Gastroesophageal sphincter (tissue), 4 donors: ENCODE results near the gene TMEM147. TPM values are rescaled to one million over a fixed set of nuclear protein-coding genes. Genes with fewer than 3 reads are reported as not detected.
"Not testable (repeated sequence)": the region's sequence is repeated elsewhere in the genome, so short reads cannot be mapped to it uniquely, and the experiment has no call there.

Experiments used
- ATAC-seq: fragments of 150-250 bp; one replicate; pipeline ENCODE4 v1.9.1; 2016; ENCODE audit warnings: mild to moderate bottlenecking, moderate library complexity
- H3K27ac ChIP-seq, 4 donors: fragments of 200-600 bp; sonication (generic) in 3 of 4; 1 replicate in 3 of 4; 2 replicates in 1 of 4; pipeline ENCODE4 v1.5.1; 2016 to 2019
- H3K27me3 ChIP-seq: fragments of 200-600 bp; sonication (generic); one replicate; pipeline ENCODE4 v1.5.1; 2019
- H3K36me3 ChIP-seq, 2 donors: fragments of 200-600 bp; sonication (generic); one replicate each; pipeline ENCODE4 v1.5.1; 2019; ENCODE audit warnings: control low read depth in 1 of 2
- H3K4me1 ChIP-seq, 3 donors: fragments of 200-600 bp; sonication (generic); 1 replicate in 2 of 3; 2 replicates in 1 of 3; pipeline ENCODE4 v1.5.1; 2016 to 2019; ENCODE audit warnings: control low read depth in 2 of 3
- H3K4me3 ChIP-seq, 2 donors: fragments of 200-600 bp; sonication (generic); one replicate each; pipeline ENCODE4 v1.5.1; 2019; ENCODE audit warnings: mild to moderate bottlenecking in 1 of 2, moderate library complexity in 1 of 2
- H3K9me3 ChIP-seq, 3 donors: fragments of 200-600 bp; sonication (generic); one replicate each; pipeline ENCODE4 v1.5.1; 2017 to 2019; ENCODE audit warnings: control low read depth in 2 of 3
- EP300 ChIP-seq: sonication (generic); formaldehyde crosslinking; IDR thresholded peaks from one replicate; pipeline ENCODE4 v1.6.1; 2017; ENCODE audit warnings: antibody characterized with exemption, mild to moderate bottlenecking
- POLR2A ChIP-seq, 2 donors: fragments of 450-650 bp; IDR thresholded peaks; one replicate each; pipeline ENCODE4 v1.6.1; 2017; ENCODE audit warnings: antibody characterized with exemption in 2 of 2, mild to moderate bottlenecking in 2 of 2, moderate library complexity in 1 of 2
- POLR2AphosphoS5 ChIP-seq: sonication (generic); formaldehyde crosslinking; IDR thresholded peaks from one replicate; pipeline ENCODE4 v1.6.1; 2017; ENCODE audit warnings: antibody characterized with exemption
- WGBS, 2 donors: methylation state at CpG; one replicate each; pipeline ENCODE4 v1.1.5; 2018; ENCODE audit warnings: low coverage in 1 of 2; 5-methylcytosine and 5-hydroxymethylcytosine counted together
- total RNA-seq, 4 donors: library from RNA; depleted of rRNA; stranded (reverse); fragments of >200 nt; gene quantifications; one replicate each; pipeline ENCODE4 v1.1.0, GENCODE V29; 2016
- TF ChIP-seq, protein P1 (sequence below), 4 experiments: fragments of 200-600 bp in 2 of 4; fragments of 450-650 bp in 2 of 4; sonication (generic) in 1 of 4; IDR thresholded peaks; one replicate each; pipeline ENCODE4 v1.5.1; 2017 to 2019; ENCODE audit warnings: antibody characterized with exemption in 4 of 4, mild to moderate bottlenecking in 2 of 4, moderate library complexity in 2 of 4

Gene TMEM147
- total RNA-seq, 4 donors from 2014 or later: 60.0 to 82.6 (median 64.1) TPM

DNA sequence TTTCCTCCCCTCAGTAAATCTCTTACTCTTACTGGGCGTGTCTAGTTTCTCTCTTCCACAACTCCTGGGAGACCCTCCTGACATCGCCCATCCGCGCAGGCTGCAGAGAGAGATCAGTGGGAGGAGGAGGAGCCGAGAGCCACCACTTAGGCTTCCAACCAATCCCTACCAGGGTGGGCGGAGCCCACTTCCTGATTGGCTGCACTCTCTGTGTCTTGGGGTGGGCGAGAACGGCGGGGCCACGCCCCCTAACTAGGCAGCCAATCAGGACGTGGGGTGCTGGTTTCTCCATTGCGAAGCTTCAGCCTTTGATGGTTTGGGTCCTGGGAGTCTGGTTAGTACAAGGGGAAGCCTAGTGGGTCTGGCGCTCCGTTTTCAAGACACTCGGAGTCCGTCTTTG, 40.4 kb downstream of the TMEM147 start, which contains the start of gene PMIS2:
Gene PMIS2, plus strand, starts transcription at position 326 of the 400 bp plus-strand sequence. CDS start 87 bp downstream, outside the sequence.
- peaks cover 0 to 4% (median 0%) of the 10 kb centered on the region in 3 donors for H3K9me3 ChIP-seq
- no peaks in the 10 kb centered on the region for H3K36me3 ChIP-seq
- H3K4me3 ChIP-seq: no peak within 1 kb of the TSS
- TF ChIP-seq POLR2AphosphoS5 (no peak), POLR2A (IDR thresholded peaks at IDR 0.05) (no peak), EP300 (no peak)
- TF ChIP-seq, protein P1, sequence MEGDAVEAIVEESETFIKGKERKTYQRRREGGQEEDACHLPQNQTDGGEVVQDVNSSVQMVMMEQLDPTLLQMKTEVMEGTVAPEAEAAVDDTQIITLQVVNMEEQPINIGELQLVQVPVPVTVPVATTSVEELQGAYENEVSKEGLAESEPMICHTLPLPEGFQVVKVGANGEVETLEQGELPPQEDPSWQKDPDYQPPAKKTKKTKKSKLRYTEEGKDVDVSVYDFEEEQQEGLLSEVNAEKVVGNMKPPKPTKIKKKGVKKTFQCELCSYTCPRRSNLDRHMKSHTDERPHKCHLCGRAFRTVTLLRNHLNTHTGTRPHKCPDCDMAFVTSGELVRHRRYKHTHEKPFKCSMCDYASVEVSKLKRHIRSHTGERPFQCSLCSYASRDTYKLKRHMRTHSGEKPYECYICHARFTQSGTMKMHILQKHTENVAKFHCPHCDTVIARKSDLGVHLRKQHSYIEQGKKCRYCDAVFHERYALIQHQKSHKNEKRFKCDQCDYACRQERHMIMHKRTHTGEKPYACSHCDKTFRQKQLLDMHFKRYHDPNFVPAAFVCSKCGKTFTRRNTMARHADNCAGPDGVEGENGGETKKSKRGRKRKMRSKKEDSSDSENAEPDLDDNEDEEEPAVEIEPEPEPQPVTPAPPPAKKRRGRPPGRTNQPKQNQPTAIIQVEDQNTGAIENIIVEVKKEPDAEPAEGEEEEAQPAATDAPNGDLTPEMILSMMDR (IDR thresholded peaks at IDR 0.05): no peak
- H3K27ac ChIP-seq: no peak within 1 kb of the TSS
- peaks cover 51% of the 10 kb centered on the region for H3K27me3 ChIP-seq
- no peaks in the 10 kb centered on the region for H3K4me1 ChIP-seq
- ATAC-seq: no peak
- WGBS, 2 donors: 60% methylated on average over 2 of the region's 16 CpGs; no CpG with 5 or more reads in 1 of the 2 donors

DNA sequence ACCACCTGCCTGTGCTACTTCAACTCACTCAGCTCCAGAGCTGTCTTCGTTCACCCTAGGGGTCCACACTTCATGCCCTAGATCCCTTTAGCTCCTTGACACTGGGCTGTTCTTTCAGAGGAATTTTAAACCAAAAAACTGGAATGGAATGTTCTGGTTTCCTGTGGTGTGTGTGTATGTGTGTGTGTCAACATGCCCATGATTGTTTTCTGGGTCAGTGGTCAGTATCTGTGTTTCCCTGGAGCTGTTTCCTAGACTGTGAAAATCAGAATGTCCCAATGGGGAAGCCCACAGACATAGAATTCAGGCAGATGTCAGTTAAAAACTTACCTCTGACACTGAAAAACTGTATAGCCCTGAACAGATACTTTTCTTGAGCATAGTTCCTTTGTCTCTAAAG, 41.9 kb downstream of the TMEM147 start:
- no peaks in the 10 kb centered on the region for H3K9me3 ChIP-seq
- no peak for ATAC-seq
- no peaks in the 10 kb centered on the region for H3K4me1 ChIP-seq
- peaks cover 59% of the 10 kb centered on the region for H3K27me3 ChIP-seq
- no peaks in the 10 kb centered on the region for H3K36me3 ChIP-seq
- H3K27ac ChIP-seq: no peak overlapping the region
- no peak for TF ChIP-seq EP300
- TF ChIP-seq, protein P1 (IDR thresholded peaks at IDR 0.05): no peak
- no peak for TF ChIP-seq POLR2A (IDR thresholded peaks at IDR 0.05)
- no peak for TF ChIP-seq POLR2AphosphoS5
- H3K4me3 ChIP-seq: no peak overlapping the region
- 40% methylated on average over 1 of the region's 1 CpG for WGBS, 2 donors

GRCh38 chr19:35590875-35591274, 45.4 kb downstream of the TMEM147 start:
- Histone ChIP-seq H3K27me3 (peaks cover 50% of the 10 kb centered on the region), H3K27ac (no peak overlapping the region), H3K4me3 (no peak overlapping the region), H3K9me3 (no peaks in the 10 kb centered on the region), H3K4me1 (no peaks in the 10 kb centered on the region), H3K36me3 (no peaks in the 10 kb centered on the region)
- TF ChIP-seq EP300 (no peak), POLR2A (IDR thresholded peaks at IDR 0.05) (no peak), POLR2AphosphoS5 (no peak)
- TF ChIP-seq, protein P1 (IDR thresholded peaks at IDR 0.05): no peak
- WGBS, 2 donors: 83 to 84% methylated on average over 2 to 3 of the region's 3 CpGs
- no peak for ATAC-seq

DNA sequence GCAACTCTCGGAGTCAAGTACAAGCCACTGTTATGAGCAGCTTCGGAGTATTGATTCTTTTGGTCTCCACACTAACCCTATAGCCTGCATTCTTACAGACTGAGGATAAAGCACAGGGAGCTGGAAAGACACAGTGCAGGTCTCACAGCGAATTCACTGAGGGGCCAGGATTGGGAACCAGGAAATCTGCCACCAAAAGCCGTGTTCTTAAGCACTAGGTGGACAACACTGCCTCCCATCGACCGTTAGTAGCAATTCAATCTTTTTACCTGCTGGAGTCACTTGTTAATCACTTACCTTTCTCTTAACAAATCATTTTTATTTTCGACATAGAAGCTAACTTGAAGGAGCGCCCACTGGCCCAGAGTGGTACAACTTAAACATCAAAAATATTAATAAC, 46.8 kb downstream of the TMEM147 start:
- TF ChIP-seq POLR2A (IDR thresholded peaks at IDR 0.05) (no peak), EP300 (no peak), POLR2AphosphoS5 (no peak)
- TF ChIP-seq, protein P1 (IDR thresholded peaks at IDR 0.05): peak in 2 of 4 experiments; percentile 10 to 26
- WGBS, 2 donors: 28 to 31% methylated on average over 5 to 8 of the region's 8 CpGs
- H3K9me3 ChIP-seq: no peaks in the 10 kb centered on the region
- H3K27ac ChIP-seq: no peak overlapping the region
- H3K4me3 ChIP-seq: no peak overlapping the region
- peaks cover 39% of the 10 kb centered on the region for H3K27me3 ChIP-seq
- H3K4me1 ChIP-seq: no peaks in the 10 kb centered on the region
- no peak for ATAC-seq
- H3K36me3 ChIP-seq: no peaks in the 10 kb centered on the region

- not testable (repeated sequence) for H3K27ac ChIP-seq, H3K4me1 ChIP-seq, H3K36me3 ChIP-seq, ATAC-seq, H3K9me3 ChIP-seq, H3K4me3 ChIP-seq
- H3K27me3 ChIP-seq: peaks cover 35% of the 10 kb centered on the region
- WGBS, 2 donors: 63 to 100% methylated on average over 1 to 2 of the region's 3 CpGs
Measured at GRCh38 chr19:35595026-35595425, 49.6 kb downstream of the TMEM147 start.
